ENCODE measurements around the gene CUL1.

The CUL1 gene

DNA sequence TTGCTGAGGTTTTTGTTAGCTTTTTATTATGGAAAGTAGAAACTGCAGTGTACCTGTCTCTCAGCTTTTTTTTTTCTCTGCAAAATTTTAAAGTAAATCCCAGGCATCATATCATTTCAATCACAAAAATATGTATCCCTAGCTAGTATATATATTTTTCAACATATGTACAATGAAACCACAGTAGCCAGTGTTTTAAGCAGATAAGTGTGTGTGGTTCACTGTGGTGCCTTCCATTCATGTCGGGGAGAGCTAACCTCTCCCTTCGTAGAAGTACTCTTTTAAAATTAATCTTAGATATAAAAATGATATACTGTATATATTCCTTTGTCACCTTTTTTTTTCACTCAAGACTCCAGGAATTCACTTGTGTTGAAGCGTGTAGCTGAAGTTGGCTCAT lies 22.7 kb downstream of the CUL1 start:
- no peak for DNase-seq

DNA sequence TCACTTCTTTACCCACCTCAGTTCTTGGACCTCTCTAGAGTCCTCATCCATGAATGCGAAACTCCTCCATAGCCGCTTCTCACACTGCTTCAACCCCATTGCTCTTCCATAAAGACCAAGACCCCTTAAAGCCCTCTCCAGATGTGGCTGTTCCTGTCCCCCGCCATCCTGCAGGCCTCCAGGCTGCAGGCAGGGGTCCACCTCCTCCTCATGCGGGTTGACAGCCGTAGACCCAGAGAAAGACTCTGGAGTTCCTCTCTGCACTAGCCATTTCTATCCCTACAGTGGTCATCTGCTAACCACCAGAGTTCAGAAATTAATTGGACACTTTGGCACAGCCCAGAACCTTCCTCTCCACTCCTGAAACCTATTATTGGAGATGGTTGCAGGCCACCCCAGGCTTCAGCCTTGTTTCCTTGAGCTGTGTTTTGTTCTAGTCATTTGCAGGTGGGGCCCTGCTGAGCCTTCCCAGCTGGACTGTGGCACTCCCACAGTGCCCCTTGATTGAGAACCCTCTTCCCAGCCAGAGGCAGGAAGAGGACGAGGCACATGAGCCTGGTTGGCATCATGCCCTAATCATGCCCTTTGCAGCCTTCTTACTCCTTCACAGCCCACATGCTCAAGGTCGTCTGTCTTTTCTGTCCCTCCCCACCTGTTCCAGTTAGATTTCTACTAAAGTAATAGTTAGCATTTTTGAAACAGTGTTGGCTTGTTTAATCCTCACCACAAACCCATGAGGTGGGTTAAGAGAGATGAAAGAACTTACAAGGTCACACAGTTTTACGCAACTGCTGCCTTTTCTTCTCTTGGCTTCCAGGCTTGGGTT lies 23.9 kb downstream of the CUL1 start:
- no peak for DNase-seq

GRCh38 chr7:148723166-148723559 lies 24.5 kb downstream of the CUL1 start:
- no peak for DNase-seq

GRCh38 chr7:148723846-148724245 lies 25.1 kb downstream of the CUL1 start:
- DNase-seq: no peak

GRCh38 chr7:148726385-148726784 lies 27.7 kb downstream of the CUL1 start:
- DNase-seq: no peak

- DNase-seq: no peak
These were observed 29.0 kb downstream of the CUL1 start for GRCh38 chr7:148727501-148728278.

DNA sequence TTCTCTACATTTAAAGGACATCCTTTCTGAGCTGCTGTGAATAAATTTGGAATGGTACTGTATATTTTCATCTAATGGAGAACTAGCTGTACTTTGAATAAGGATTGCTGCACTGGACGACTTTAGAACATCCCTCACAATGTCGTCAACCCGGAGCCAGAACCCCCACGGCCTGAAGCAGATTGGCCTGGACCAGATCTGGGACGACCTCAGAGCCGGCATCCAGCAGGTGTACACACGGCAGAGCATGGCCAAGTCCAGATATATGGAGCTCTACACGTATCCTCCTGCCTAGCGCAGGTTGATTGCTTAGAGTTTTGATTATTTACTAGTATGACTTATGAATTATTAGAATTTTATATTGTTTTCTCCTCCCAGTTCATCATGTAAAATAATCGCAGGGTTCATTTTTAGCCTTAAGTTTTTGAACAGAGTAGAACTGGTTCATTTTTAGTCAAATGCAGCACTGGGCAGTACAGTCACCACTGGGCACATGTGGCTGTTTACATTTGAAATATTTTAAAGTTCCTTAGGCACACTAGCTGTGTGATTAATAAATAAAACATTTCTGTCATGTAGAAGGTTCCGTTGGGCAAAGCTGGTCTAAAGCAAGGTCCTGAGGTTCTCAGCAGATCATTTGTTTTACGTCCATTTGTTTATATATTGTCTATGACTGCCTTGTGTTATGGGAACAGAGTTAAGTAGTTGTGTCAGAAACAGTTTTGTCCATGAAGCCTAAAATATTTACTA lies 31.5 kb downstream of the CUL1 start:
- DNase-seq: no peak

DNA sequence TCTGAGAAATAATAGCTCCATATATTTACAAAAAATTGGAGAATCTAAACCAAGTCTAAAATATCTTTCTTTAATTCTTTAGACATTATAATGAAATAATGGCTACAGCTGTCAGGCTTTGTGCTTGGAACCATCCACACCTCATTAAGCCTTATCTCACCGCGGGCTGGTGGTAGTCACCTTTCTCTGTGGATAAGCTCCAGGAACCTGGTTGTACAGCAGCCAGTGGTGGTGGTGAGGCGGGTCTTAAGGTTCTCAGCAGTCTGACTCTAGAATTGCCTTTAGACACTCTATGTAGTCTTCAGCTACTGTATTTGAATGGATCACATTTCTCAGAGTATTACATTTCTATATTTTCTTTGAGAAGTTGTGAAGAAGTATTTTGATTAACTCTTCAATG lies 34.2 kb downstream of the CUL1 start:
- DNase-seq: no peak

DNA sequence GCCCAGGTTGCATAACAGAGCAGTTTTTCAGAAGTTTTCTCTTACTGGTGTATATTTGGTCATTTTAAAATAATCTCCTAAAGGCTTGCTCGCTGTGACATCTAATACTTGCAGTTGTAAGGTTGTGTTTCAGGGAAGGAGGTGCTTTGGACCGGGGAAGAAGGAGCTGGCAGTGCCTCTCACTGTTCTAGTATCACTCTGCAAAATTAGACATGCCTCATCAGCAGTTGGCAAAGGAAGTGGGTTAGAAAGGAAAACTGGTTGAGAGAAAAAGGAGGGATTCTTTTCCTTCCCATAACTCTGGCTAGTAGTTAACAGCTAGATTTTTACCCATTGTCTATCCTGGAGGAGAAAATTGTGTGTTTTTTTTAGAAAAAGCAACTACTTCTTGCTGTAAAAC lies 34.8 kb downstream of the CUL1 start:
- DNase-seq: no peak

DNA sequence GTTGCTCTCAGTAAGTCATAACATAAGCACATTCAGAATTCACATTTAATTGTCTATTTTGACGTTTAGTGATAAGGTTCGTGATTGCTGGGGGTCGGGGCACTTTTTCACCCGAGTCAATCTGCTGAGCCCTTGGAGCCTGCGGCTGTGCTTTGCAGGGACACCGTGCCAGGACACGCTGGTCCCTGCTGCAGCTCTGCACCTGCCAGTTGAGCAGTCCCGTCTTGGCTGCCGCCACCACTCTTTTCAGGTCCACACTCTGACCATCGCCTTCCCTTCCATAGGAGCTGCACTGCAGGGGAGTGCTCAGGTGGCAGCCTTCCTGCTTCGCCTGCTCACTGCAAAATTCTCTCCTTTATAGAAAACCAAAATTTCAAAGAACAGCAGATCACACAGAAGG lies 36.4 kb downstream of the CUL1 start:
- no peak for DNase-seq

DNA sequence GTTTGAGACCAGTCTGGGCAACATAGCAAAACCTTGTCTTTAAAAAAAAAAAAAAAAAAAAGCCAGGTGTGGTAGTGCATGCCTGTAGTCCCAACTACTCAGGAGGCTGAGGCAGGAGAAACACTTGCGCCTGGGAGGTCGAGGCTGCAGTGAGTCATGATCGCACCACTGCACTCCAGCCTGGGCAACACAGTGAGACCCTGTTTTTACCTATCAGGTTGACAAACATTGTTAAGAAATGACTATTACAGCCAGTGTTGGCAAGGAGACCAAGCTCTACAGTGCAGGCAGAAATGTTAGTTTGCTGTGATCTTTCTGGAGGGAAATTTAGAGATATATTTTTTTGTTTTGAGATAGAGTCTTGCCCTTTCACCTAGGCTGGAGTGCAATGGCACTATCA lies 37.3 kb downstream of the CUL1 start:
- DNase-seq: no peak

GRCh38 chr7:148738737-148739535 lies 40.2 kb downstream of the CUL1 start:
- DNase-seq: no peak

DNA sequence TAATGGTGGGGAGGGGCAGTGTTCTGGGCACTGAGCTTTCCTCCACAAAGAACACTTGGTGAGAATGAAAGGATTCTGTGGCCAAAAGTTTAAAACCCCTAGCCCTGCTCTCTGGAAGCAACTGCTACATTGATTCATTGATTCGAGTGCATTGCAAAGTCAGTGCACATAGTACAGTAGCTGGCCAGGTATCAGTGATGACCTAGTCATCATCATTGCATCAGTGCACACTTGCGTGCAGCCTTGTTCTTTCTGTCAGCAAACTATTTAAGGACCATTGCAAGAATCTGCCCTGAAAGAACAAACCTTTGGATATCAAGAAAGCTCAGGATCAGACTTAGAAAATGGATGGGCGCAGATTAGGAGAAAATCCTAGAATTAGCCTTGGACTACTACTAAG lies 47.4 kb downstream of the CUL1 start:
- no peak for DNase-seq

DNA sequence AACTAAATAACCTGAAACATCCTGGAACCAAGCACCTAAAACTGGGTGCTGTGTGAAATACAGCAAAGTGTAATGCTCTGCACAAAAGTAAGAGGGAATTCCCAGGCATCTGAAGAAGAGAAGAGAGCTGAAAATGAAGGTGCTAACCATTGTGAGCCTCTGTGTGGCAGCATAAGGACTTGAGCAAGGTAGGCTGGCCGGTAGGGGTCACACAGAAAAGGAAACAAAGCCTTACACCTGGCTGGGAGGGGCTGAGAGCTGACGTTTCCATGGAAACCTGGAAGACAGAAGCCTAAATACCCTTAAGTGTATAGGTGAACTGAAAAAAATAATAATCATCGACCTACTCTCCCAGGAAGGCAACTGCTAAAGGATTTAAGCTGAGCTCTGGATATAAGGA lies 48.6 kb downstream of the CUL1 start:
- no peak for DNase-seq

DNA sequence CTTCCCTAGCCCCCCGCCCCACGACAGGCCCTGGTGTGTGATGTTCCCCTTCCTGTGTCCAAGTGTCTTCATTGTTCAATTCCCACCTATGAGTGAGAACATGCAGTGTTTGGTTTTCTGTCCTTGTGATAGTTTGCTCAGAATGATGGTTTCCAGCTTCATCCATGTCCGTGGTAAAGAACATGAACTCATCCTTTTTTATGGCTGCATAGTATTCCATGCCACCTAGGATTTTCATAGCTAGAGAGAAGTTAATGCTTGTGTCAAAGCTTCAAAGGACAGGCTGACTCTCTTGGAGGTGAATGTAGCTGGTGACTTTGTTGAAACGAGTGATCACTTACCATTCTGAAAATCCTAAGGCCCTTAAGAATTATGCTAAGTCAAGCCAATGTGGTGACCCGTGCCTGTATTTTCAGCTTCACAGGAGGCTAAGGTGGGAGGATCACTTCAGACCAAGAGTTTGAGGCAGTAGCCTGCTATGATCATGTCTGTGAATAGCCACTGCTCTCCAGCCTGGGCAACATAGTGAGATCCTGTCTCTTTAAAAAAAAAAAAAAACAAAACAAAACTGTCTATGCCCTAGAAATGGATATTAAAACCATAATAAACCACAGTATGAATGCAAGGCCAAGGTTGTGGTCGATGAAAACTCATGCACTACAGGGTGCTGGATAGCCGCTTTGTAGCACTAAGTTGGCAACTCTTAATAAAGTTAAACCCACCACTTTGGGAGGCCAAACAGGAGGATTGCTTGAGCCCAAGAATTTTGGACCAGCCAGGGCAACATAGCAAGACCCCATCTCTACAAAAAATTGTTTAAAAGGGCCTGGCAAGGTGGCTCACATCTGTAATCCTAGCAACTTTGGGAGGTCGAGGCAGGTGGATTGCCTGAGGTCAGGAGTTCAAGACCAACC lies 52.0 kb downstream of the CUL1 start:
- DNase-seq: no peak

DNA sequence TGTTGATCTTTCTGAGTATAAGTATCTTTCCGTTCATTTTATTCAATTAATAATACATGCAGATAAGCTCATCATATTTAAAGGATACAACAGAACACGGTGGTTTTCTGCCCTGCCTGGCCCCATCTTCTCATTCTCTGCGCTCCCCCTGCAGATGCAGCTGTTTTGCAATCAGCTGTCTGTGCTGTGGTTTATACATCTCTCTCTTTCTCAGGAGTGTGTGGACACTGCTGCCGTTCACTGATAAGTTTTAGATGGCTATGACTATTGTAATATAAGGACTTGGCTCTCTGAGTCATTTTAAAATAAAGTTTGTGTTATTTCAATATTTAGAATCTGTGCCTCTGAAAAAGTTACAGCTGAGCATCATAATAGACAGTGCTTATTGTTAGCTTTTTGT lies 54.5 kb downstream of the CUL1 start:
- no peak for DNase-seq

- DNase-seq: no peak
These were observed 56.2 kb downstream of the CUL1 start for GRCh38 chr7:148754912-148755311.

DNA sequence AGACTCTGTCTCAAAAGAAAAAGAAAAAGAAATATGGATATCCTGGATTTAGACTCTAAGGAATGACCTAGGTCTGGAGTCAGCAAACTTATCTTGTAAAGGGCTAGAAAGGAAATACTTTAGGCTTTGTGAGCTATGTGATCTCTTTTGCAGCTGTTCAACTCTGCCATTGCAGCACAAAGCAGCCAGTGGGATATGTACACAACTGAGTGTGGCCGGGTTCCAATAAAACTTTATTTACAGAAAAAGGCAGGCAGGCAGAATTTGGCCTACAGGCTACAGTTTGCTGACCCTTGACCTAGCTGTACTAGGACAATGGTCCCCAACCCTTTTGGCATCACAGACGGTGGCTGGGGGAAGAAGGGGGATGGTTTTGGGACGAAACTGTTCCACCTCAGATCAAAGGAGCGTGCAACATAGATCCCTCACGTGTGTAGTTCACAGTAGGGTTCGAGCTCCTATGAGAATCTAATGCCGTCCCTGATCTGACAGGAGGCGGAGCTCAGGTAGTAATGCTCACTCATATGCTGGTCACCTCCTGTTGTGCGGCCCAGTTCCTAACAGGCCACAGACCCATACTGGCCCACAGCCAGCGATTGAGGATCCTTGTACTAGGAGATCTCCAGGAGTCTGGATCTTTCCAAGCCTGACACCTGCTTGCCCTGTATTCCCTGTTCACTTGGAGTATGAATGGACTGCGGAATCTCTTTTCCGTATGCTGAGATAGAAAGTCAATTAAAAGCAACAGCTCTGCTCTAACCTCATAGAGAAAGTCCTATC lies 63.0 kb downstream of the CUL1 start:
- DNase-seq: no peak

DNA sequence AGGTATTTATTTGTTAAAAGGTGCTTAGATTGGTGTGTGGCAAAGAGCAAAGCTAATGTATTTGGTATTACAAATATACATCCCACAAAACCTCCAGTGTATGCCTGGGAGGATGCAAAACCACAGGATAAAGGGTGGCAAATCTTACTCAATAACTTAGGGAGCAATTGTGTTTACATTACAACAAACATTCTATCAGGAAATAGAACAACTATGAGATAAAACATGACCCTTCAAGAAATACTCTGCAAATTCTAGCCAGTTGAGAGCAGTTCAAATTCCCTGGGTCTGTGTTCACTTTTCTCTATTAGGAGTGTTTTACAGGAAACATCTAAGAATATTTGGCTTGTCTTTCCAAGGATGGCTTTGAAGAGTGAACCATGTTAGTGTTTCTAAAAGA lies 64.9 kb downstream of the CUL1 start:
- DNase-seq: no peak

GRCh38 chr7:148770004-148770403 lies 71.3 kb downstream of the CUL1 start:
- DNase-seq: no peak

Measured in activated T-cell treated with anti-CD3 and anti-CD28 coated beads, Interleukin-2, amount 50 U/mL, for 1 hour (primary cell).